Smooth muscle cell (in vitro differentiated cells): ENCODE data around the gene SKIDA1. TPM values are rescaled to one million over a fixed set of nuclear protein-coding genes. Genes with fewer than 3 reads are reported as not detected.

Source experiments
- DNase-seq: peaks from one replicate; lab custom pipeline; 2025; ENCODE audit not compliant: unreplicated experiment; lab: John Stamatoyannopoulos, UW
- H2AFZ ChIP-seq: fragments of 200-600 bp; sonication (generic); 2 replicates; pipeline ENCODE4 v1.6.0; 2016; ENCODE audit warnings: antibody characterized with exemption, low read depth, mild to moderate bottlenecking
- H3F3A ChIP-seq: fragments of 200-600 bp; sonication (generic); 2 replicates; pipeline ENCODE4 v1.6.0; 2017; ENCODE audit warnings: antibody characterized with exemption, low read depth
- H3K27ac ChIP-seq: fragments of 200-600 bp; sonication (generic); 2 replicates; pipeline ENCODE4 v1.5.1; 2016; ENCODE audit warnings: low read depth, mild to moderate bottlenecking
- H3K27me3 ChIP-seq: fragments of 200-600 bp; sonication (generic); 2 replicates; pipeline ENCODE4 v1.6.1; 2016; ENCODE audit warnings: low read depth, mild to moderate bottlenecking
- H3K36me3 ChIP-seq: fragments of 200-600 bp; sonication (generic); 2 replicates; pipeline ENCODE4 v1.5.1; 2016; ENCODE audit warnings: low read depth
- H3K4me1 ChIP-seq: fragments of 200-600 bp; sonication (generic); 2 replicates; pipeline ENCODE4 v1.5.1; 2016; ENCODE audit warnings: low read depth
- H3K4me2 ChIP-seq: fragments of 200-600 bp; sonication (generic); 2 replicates; pipeline ENCODE4 v1.6.0; 2016; ENCODE audit warnings: mild to moderate bottlenecking
- H3K4me3 ChIP-seq: fragments of 200-600 bp; sonication (generic); 2 replicates; pipeline ENCODE4 v1.5.1; 2016; ENCODE audit warnings: mild to moderate bottlenecking
- H3K79me2 ChIP-seq: fragments of 200-600 bp; sonication (generic); 2 replicates; pipeline ENCODE4 v1.6.0; 2016; ENCODE audit warnings: low read depth, mild to moderate bottlenecking
- H3K9ac ChIP-seq: fragments of 200-600 bp; sonication (generic); 2 replicates; pipeline ENCODE4 v1.6.0; 2016; ENCODE audit warnings: low read depth
- H3K9me3 ChIP-seq: fragments of 200-600 bp; sonication (generic); replicated peaks from 2 replicates; pipeline ENCODE4 v1.5.1; 2016; ENCODE audit warnings: low read depth
- H4K20me1 ChIP-seq: fragments of 200-600 bp; sonication (generic); 2 replicates; pipeline ENCODE4 v1.6.0; 2016; ENCODE audit warnings: low read depth
- WGBS: methylation state at CpG from one replicate; pipeline ENCODE4 v1.1.7; 2016; ENCODE audit warnings: low lambda C conversion rate; 5-methylcytosine and 5-hydroxymethylcytosine counted together
- polyA plus RNA-seq: library from polyadenylated mRNA; unstranded; fragments of >200 nt; fragmentation: Nextera tagmentation; extraction: Ambion mirVana; gene quantifications from 2 replicates; pipeline ENCODE4 v1.2.1, GENCODE V29; 2016
- total RNA-seq: library from RNA; depleted of rRNA; stranded (reverse); fragments of >200 nt; gene quantifications from 2 replicates; pipeline ENCODE4 v1.2.3, GENCODE V29; 2014
- TF ChIP-seq, protein P1 (sequence below): fragments of 200-600 bp; sonication (generic); IDR thresholded peaks from 2 replicates; pipeline ENCODE4 v1.5.1; 2017; ENCODE audit warnings: borderline replicate concordance, mild to moderate bottlenecking, antibody characterized with exemption; ENCODE audit not compliant: insufficient read depth, poor library complexity, severe bottlenecking

The SKIDA1 gene
- total and polyA plus RNA-seq, 2 experiments from 2014 or later = 0.53 to 1.8 TPM

DNA sequence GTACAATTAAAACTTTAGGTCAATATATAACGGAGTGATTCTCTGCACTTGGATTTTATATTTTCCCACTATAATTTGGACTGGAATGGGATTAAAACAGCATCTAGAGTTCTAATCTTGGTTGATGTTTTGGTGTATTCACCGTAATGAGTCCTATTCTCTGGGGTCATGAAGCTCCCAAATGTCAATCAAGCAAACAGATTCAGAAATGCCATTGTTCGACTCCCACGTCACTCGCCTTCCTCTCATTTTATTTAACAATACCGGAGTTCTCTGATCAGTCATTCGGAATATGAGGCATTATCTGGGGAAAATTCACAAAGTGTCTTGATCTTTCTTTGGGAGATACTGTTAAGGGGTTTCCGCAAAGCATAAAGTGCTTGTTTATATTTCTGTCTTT lies 26.5 kb downstream of the SKIDA1 start:
- no peaks in the 10 kb centered on the region for H3K27me3 ChIP-seq
- peak overlapping the region; percentile 100 for H3K4me2 ChIP-seq
- TF ChIP-seq, protein P1, sequence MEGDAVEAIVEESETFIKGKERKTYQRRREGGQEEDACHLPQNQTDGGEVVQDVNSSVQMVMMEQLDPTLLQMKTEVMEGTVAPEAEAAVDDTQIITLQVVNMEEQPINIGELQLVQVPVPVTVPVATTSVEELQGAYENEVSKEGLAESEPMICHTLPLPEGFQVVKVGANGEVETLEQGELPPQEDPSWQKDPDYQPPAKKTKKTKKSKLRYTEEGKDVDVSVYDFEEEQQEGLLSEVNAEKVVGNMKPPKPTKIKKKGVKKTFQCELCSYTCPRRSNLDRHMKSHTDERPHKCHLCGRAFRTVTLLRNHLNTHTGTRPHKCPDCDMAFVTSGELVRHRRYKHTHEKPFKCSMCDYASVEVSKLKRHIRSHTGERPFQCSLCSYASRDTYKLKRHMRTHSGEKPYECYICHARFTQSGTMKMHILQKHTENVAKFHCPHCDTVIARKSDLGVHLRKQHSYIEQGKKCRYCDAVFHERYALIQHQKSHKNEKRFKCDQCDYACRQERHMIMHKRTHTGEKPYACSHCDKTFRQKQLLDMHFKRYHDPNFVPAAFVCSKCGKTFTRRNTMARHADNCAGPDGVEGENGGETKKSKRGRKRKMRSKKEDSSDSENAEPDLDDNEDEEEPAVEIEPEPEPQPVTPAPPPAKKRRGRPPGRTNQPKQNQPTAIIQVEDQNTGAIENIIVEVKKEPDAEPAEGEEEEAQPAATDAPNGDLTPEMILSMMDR = no peak
- peak overlapping the region; percentile 51 for H3K4me3 ChIP-seq
- H3K4me1 ChIP-seq = peaks cover 64% of the 10 kb centered on the region
- H3F3A ChIP-seq = no peaks in the 10 kb centered on the region
- H3K36me3 ChIP-seq = no peaks in the 10 kb centered on the region
- no peaks in the 10 kb centered on the region for H4K20me1 ChIP-seq
- DNase-seq = no peak
- H3K79me2 ChIP-seq = peaks cover 21% of the 10 kb centered on the region
- peak overlapping the region; percentile 19 for H3K9ac ChIP-seq
- H3K27ac ChIP-seq = no peak overlapping the region
- H3K9me3 ChIP-seq = no peaks in the 10 kb centered on the region
- WGBS = 50% methylated on average over 8 of the region's 8 CpGs
- H2AFZ ChIP-seq = peak overlapping the region; percentile 98

DNA sequence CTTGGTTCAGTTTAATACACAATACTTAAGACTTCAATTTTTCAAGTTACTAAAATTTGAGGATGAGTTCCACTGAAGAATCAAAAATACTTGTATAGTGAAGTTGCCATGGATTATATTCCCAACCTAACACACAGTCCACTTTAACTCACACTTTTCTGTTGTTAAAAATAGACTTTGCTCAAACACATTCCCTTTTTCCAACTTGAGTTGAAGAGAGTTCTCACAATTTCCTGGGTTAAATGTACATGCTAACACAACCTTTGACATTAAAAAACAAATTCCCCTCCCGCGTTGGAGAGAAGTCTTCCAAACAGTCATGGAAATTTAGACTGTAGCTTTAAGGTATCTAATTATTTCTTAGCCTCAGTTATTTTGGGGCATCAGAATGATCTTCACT lies 27.1 kb downstream of the SKIDA1 start:
- TF ChIP-seq, protein P1 = no peak
- Histone ChIP-seq H3K4me3 (no peak overlapping the region), H3F3A (no peaks in the 10 kb centered on the region), H3K79me2 (peaks cover 21% of the 10 kb centered on the region), H3K4me2 (peak overlapping the region; percentile 100), H3K36me3 (no peaks in the 10 kb centered on the region), H3K27ac (peak overlapping the region; percentile 47), H2AFZ (peak overlapping the region; percentile 28), H3K9ac (no peak overlapping the region), H3K9me3 (no peaks in the 10 kb centered on the region), H3K4me1 (peaks cover 62% of the 10 kb centered on the region), H3K27me3 (no peaks in the 10 kb centered on the region), H4K20me1 (no peaks in the 10 kb centered on the region)
- 72% methylated on average over 2 of the region's 2 CpGs for WGBS
- DNase-seq = no peak

DNA sequence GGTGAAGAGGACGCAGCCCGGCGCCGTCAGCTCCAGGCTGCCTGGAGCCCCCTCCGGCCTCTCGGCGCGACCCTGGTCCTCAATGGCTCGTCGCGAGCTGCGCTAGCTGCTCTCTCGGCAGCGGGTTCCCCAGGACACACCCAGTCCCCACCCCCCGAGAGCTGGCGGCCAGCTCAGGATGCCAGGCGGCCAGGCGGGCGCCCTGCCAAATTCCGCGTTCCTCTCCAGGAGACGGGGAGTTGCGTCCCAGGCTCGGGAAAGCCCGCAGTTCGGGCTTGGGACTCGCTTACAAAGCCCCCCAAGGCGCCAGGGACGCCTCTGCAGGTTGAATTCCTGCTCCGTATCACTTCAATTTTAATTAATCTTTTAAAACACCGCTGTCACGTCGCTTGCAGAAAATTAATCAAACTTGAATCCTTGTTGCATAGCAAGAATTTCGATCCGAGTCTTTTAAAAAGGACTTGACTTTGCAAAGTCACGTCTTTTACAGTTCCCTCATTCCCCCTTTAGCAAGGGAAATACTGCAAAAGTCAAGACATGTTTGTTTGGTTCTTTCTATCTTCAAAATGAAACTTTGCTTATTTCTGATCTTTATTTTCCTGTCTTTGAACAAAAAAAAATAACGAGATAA lies 28.2 kb downstream of the SKIDA1 start:
- H3K9ac ChIP-seq = peak overlapping the region; percentile 67
- peak overlapping the region; percentile 47 for H3K27ac ChIP-seq
- H3K9me3 ChIP-seq = no peaks in the 10 kb centered on the region
- no peaks in the 10 kb centered on the region for H3K36me3 ChIP-seq
- H3K27me3 ChIP-seq = no peaks in the 10 kb centered on the region
- H3K79me2 ChIP-seq = peaks cover 21% of the 10 kb centered on the region
- peak overlapping the region; percentile 78 for H2AFZ ChIP-seq
- peak; percentile 85 for DNase-seq
- peaks cover 4% of the 10 kb centered on the region for H3F3A ChIP-seq
- peaks cover 58% of the 10 kb centered on the region for H3K4me1 ChIP-seq
- H3K4me3 ChIP-seq = peak overlapping the region; percentile 79
- TF ChIP-seq, protein P1 = no peak
- H4K20me1 ChIP-seq = no peaks in the 10 kb centered on the region
- peak overlapping the region; percentile 100 for H3K4me2 ChIP-seq
- under 1% methylated on average over 35 of the region's 37 CpGs for WGBS
